ENCODE measurements around the gene IQSEC1.

DNA sequence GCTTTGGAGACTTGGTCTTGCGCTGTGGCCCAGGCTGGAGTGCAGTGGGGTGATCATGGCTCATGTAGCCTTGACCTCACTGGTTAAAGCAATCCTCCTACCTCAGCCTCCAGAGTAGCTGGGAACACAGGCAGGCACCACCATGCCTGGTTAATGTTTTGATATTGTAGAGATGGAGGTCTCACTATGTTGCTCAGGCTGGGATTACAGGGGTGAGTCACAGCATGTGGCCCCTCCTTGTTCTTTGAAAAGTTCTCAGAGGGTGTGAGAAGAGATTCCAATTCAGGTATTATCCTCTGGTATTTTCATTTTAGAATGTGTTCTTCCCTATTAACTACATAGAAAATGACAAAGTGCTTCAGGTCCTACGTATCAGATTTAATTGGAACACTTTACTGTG lies 180.0 kb downstream of the IQSEC1 start:
- TF ChIP-seq, protein P1, sequence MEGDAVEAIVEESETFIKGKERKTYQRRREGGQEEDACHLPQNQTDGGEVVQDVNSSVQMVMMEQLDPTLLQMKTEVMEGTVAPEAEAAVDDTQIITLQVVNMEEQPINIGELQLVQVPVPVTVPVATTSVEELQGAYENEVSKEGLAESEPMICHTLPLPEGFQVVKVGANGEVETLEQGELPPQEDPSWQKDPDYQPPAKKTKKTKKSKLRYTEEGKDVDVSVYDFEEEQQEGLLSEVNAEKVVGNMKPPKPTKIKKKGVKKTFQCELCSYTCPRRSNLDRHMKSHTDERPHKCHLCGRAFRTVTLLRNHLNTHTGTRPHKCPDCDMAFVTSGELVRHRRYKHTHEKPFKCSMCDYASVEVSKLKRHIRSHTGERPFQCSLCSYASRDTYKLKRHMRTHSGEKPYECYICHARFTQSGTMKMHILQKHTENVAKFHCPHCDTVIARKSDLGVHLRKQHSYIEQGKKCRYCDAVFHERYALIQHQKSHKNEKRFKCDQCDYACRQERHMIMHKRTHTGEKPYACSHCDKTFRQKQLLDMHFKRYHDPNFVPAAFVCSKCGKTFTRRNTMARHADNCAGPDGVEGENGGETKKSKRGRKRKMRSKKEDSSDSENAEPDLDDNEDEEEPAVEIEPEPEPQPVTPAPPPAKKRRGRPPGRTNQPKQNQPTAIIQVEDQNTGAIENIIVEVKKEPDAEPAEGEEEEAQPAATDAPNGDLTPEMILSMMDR (IDR thresholded peaks at IDR 0.05): no peak
- TF ChIP-seq EZH2 (IDR thresholded peaks at IDR 0.05; ENCODE audit: borderline replicate concordance, insufficient read depth, low read depth, low read length, poor library complexity, severe bottlenecking): no peak
